Measurements from ENCODE around the gene AZU1. TPM values are rescaled to one million over a fixed set of nuclear protein-coding genes. Genes with fewer than 3 reads are reported as not detected.

Gene AZU1
- total RNA-seq, 1 experiment from 2014 or later, result not detected

DNA sequence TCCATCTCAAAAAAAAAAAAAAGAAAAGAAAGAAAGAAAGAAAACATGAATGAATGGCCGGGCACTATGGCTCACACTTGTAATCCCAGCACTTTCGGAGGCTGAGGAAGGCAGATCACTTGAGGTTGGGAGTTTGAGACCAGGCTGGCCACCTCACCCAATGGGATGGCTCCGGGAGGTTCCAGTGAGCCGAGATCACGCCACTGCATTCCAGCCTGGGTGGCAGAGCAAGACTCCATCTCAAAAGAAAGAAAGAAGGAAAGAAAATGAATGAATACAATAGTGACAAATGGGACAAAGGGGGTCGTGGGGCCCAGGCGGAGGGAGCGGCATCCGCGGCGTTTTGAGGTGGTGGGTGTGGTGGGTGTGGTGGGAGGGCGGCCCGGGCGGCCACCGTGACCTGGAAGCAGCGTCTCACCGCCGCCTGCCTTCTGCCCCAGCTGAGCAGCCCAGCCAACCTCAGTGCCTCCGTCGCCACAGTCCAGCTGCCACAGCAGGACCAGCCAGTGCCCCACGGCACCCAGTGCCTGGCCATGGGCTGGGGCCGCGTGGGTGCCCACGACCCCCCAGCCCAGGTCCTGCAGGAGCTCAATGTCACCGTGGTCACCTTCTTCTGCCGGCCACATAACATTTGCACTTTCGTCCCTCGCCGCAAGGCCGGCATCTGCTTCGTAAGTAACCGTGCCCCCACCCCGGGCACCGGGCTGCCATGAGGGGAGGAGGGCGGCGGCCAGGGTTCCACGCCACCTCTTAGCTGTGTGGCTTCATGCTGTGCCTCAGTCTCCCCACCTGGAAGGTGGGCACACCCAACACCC lies 18.3 kb downstream of the AZU1 start:
- no peak for TF ChIP-seq YY1 (IDR thresholded peaks at IDR 0.05; ENCODE audit: extremely low read depth, insufficient replicate concordance, low read depth, low read length)
- TF ChIP-seq SIN3A (IDR thresholded peaks at IDR 0.05; ENCODE audit: low read depth), result no peak
- no peak for TF ChIP-seq ZNF274 (IDR thresholded peaks at IDR 0.05; ENCODE audit: low read depth, low read length)
- H3K27ac ChIP-seq (ENCODE audit: low read depth, low read length), result no peak overlapping the region
- no peaks in the 10 kb centered on the region for H3K9me3 ChIP-seq (ENCODE audit: control insufficient read depth in 1 of 2, insufficient read depth in 1 of 2, low read depth in 1 of 2, low read length in 2 of 2)
- intact Hi-C loops (cut with micrococcal nuclease), result no loop called here
- peaks cover 16 to 29% of the 10 kb centered on the region in 2 experiments; a peak in 3 of 4 replicates for H3K4me1 ChIP-seq (ENCODE audit: control insufficient read depth in 1 of 2, insufficient read depth in 2 of 2, low read length in 2 of 2)
- no peak overlapping the region for H3K4me3 ChIP-seq (replicated peaks in 1 of 2; ENCODE audit: low read depth in 1 of 2, low read length in 2 of 2)
- no peak overlapping the region for H2AFZ ChIP-seq (ENCODE audit: low read depth, low read length, poor library complexity, severe bottlenecking)
- ChIA-PET POLR2A (no interaction called here), RAD21 (ENCODE audit: low non-redundant PET in 1 of 2, low total read pairs in 2 of 2, uncharacterized antibody in 2 of 2, unreplicated experiment in 2 of 2) (no interaction called here), CTCF (interaction anchor here (0.6 kb wide), 1 partner anchor 76 kb away, joined by 3 read pairs; no protein-coding TSS in a partner anchor)
- H3K36me3 ChIP-seq (ENCODE audit: control insufficient read depth in 1 of 2, insufficient read depth in 2 of 2, low read length in 2 of 2), result no peaks in the 10 kb centered on the region
- ATAC-seq, result no peak
- no TSS peak for BruUV-seq (replicated peaks)
- DNase-seq (ENCODE audit: low read depth, low spot score), result no peak
- H3K9me2 ChIP-seq (ENCODE audit: insufficient read depth), result no peaks in the 10 kb centered on the region
- no peaks in the 10 kb centered on the region; the same call in 1 of the 2 replicates for H3K27me3 ChIP-seq (ENCODE audit: insufficient read depth, low read length)
- no peak overlapping the region for H3K9ac ChIP-seq (ENCODE audit: low read length)
- no peaks in the 10 kb centered on the region for H4K20me1 ChIP-seq (ENCODE audit: insufficient read depth)
- H3K4me2 ChIP-seq (ENCODE audit: low read length), result no peak overlapping the region
- H3K79me2 ChIP-seq (ENCODE audit: insufficient read depth, low read length), result no peaks in the 10 kb centered on the region

DNA sequence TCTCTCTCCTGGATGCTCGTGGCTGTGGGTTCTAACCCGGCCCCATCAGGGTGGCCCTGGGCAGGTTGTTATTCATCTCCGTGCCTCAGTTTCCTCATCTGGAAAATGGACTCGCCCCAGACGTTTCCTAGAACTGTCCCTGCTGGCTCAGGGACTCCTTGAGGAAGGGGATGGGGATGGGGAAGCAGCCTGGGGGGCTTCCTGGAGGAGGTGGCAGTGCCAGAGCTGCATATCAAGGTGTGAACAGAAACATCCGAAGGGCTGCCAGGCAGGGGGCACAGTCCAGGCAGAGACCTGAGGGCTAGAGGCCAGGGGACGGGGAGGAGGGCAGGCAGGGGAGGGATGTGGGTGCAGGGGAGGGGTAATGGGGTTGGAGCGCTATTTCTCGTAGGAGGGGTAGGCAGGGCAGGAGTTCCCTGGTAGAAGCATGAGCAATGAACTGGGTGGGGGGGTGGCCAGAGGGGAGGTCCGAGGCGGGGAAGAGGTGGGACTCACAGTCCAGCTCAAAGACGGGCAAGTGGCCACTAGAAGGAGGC lies 20.8 kb downstream of the AZU1 start:
- H2AFZ ChIP-seq (ENCODE audit: low read depth, low read length, poor library complexity, severe bottlenecking), result no peak overlapping the region
- ChIA-PET RAD21 (ENCODE audit: low non-redundant PET in 1 of 2, low total read pairs in 2 of 2, uncharacterized antibody in 2 of 2, unreplicated experiment in 2 of 2) (no interaction called here), CTCF (interaction anchor here (1.3 kb wide), 1 partner anchor 8 kb away, joined by 5 read pairs; no protein-coding TSS in a partner anchor), POLR2A (no interaction called here)
- H3K27ac ChIP-seq (ENCODE audit: low read depth, low read length), result no peak overlapping the region
- H3K4me2 ChIP-seq (ENCODE audit: low read length), result no peak overlapping the region
- no peaks in the 10 kb centered on the region for H4K20me1 ChIP-seq (ENCODE audit: insufficient read depth)
- ATAC-seq, result no peak
- intact Hi-C loops (cut with micrococcal nuclease), result no loop called here
- no peak overlapping the region for H3K4me3 ChIP-seq (replicated peaks in 1 of 2; ENCODE audit: low read depth in 1 of 2, low read length in 2 of 2)
- TF ChIP-seq JUND (IDR thresholded peaks at IDR 0.05) (no peak), EGR1 (IDR thresholded peaks at IDR 0.05; ENCODE audit: low read depth) (no peak), CBX3 (IDR thresholded peaks at IDR 0.05; ENCODE audit: low read depth) (no peak), EZH2phosphoT487 (IDR thresholded peaks at IDR 0.05; ENCODE audit: borderline replicate concordance) (no peak)
- TF ChIP-seq, protein P1, sequence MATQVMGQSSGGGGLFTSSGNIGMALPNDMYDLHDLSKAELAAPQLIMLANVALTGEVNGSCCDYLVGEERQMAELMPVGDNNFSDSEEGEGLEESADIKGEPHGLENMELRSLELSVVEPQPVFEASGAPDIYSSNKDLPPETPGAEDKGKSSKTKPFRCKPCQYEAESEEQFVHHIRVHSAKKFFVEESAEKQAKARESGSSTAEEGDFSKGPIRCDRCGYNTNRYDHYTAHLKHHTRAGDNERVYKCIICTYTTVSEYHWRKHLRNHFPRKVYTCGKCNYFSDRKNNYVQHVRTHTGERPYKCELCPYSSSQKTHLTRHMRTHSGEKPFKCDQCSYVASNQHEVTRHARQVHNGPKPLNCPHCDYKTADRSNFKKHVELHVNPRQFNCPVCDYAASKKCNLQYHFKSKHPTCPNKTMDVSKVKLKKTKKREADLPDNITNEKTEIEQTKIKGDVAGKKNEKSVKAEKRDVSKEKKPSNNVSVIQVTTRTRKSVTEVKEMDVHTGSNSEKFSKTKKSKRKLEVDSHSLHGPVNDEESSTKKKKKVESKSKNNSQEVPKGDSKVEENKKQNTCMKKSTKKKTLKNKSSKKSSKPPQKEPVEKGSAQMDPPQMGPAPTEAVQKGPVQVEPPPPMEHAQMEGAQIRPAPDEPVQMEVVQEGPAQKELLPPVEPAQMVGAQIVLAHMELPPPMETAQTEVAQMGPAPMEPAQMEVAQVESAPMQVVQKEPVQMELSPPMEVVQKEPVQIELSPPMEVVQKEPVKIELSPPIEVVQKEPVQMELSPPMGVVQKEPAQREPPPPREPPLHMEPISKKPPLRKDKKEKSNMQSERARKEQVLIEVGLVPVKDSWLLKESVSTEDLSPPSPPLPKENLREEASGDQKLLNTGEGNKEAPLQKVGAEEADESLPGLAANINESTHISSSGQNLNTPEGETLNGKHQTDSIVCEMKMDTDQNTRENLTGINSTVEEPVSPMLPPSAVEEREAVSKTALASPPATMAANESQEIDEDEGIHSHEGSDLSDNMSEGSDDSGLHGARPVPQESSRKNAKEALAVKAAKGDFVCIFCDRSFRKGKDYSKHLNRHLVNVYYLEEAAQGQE (IDR thresholded peaks at IDR 0.05; ENCODE audit: low read depth), result no peak
- TF ChIP-seq, protein P2, sequence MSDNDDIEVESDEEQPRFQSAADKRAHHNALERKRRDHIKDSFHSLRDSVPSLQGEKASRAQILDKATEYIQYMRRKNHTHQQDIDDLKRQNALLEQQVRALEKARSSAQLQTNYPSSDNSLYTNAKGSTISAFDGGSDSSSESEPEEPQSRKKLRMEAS (IDR thresholded peaks at IDR 0.05), result no peak
- TF ChIP-seq, protein P3, sequence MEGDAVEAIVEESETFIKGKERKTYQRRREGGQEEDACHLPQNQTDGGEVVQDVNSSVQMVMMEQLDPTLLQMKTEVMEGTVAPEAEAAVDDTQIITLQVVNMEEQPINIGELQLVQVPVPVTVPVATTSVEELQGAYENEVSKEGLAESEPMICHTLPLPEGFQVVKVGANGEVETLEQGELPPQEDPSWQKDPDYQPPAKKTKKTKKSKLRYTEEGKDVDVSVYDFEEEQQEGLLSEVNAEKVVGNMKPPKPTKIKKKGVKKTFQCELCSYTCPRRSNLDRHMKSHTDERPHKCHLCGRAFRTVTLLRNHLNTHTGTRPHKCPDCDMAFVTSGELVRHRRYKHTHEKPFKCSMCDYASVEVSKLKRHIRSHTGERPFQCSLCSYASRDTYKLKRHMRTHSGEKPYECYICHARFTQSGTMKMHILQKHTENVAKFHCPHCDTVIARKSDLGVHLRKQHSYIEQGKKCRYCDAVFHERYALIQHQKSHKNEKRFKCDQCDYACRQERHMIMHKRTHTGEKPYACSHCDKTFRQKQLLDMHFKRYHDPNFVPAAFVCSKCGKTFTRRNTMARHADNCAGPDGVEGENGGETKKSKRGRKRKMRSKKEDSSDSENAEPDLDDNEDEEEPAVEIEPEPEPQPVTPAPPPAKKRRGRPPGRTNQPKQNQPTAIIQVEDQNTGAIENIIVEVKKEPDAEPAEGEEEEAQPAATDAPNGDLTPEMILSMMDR (IDR thresholded peaks at IDR 0.05 in 2 of 3, conservative IDR thresholded peaks at IDR 0.05 in 1 of 3; ENCODE audit: borderline replicate concordance in 1 of 3, insufficient read depth in 1 of 3, low read depth in 2 of 3, low read length in 2 of 3), result no peak
- peaks cover 9 to 21% of the 10 kb centered on the region in 2 experiments; a peak in 3 of 4 replicates for H3K4me1 ChIP-seq (ENCODE audit: control insufficient read depth in 1 of 2, insufficient read depth in 2 of 2, low read length in 2 of 2)
- H3K36me3 ChIP-seq (ENCODE audit: control insufficient read depth in 1 of 2, insufficient read depth in 2 of 2, low read length in 2 of 2), result no peaks in the 10 kb centered on the region
- no peaks in the 10 kb centered on the region for H3K9me2 ChIP-seq (ENCODE audit: insufficient read depth)
- H3K9me3 ChIP-seq (ENCODE audit: control insufficient read depth in 1 of 2, insufficient read depth in 1 of 2, low read depth in 1 of 2, low read length in 2 of 2), result no peaks in the 10 kb centered on the region
- no peak overlapping the region for H3K9ac ChIP-seq (ENCODE audit: low read length)
- DNase-seq (ENCODE audit: low read depth, low spot score), result no peak
- H3K79me2 ChIP-seq (ENCODE audit: insufficient read depth, low read length), result no peaks in the 10 kb centered on the region
- H3K27me3 ChIP-seq (ENCODE audit: insufficient read depth, low read length), result no peaks in the 10 kb centered on the region; the same call in 1 of the 2 replicates
- BruUV-seq (replicated peaks), result no TSS peak

Measured in HCT116 (cell line).